Endothelial cell of umbilical vein (primary cell): ENCODE data around the gene NFYC.

Experiments used
- POLR2A ChIP-seq: IDR thresholded peaks from 2 replicates; pipeline ENCODE4 v1.6.1; 2012; ENCODE audit warnings: low read depth, mild to moderate bottlenecking, control low read depth, low read length
- POLR2AphosphoS5 ChIP-seq: IDR thresholded peaks from 2 replicates; pipeline ENCODE4 v1.6.1; 2012; ENCODE audit warnings: low read depth, mild to moderate bottlenecking, control low read depth, low read length, moderate library complexity; ENCODE audit not compliant: insufficient read depth

DNA sequence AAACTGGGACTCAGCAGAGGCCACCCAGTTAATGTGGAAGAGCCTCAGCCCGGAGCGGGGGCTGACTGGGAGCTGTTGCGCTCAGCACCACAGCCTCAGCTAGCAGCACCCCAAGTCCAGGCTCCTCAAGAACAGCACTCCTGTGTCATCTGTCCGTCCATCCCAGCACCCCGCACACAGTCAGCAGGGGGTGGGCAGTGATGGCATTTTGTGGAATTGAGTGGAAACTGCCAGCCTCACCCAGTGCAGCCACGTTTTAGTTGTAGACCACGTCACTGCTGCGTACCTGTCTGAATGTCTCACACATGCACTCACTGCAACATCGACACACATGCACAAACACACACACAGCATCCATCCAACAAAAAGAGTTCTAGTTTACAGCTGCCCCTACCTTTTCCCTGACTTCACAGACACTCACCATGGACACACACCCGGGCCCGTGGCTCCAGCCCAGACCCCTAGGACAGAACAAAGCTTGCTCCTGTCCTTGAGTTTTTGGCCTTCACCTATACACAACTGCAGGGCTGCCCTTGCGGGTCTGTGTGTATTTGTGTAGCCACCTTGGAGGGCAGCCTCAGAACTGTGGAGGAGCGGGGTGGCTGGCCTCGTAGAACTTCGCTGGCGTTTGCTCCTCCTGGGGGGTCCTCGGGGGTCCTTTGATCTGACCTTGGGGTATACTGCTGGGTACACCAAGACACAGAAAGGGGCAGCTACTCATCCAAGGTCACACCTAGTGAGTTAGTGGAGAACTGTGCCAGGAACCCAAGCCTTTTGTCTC, 97.2 kb downstream of the NFYC start:
- TF ChIP-seq POLR2AphosphoS5, result no peak
- TF ChIP-seq POLR2A, result no peak
